CD4-positive, alpha-beta T cell (primary cell): ENCODE measurements around the gene TBRG4. TPM values are rescaled to one million over a fixed set of nuclear protein-coding genes. Genes with fewer than 3 reads are reported as not detected.

ENCODE experiments used
- ATAC-seq: fragments of 200-7000 bp; cut with Tn5 transposase; one replicate; pipeline ENCODE4 v1.10.0; 2022; ENCODE audit warnings: mild to moderate bottlenecking; ENCODE audit not compliant: poor library complexity
- CTCF ChIA-PET: fragments of 350-600 bp; sonication (Branson Sonifier 250); formaldehyde crosslinking; loops from one replicate; lab custom pipeline; 2021; ENCODE audit warnings: antibody characterized with exemption, inconsistent platforms; lab: Charles Lee
- POLR2A ChIA-PET: fragments of 350-600 bp; sonication (Branson Sonifier 250); formaldehyde crosslinking; loops from one replicate; lab custom pipeline; 2021; ENCODE audit warnings: antibody characterized with exemption, inconsistent platforms; lab: Charles Lee
- DNase-seq, 14 experiments: peaks; one replicate each; pipeline ENCODE4 v3.0.0-alpha.2; 2013 to 2020; ENCODE audit warnings: mixed read lengths in 2 of 14
- H3K27ac ChIP-seq, 2 donors: one replicate each; pipeline versions ENCODE4 v1.5.1 to v1.7.0; 2013; ENCODE audit warnings: low read length in 2 of 2, low read depth in 1 of 2, mild to moderate bottlenecking in 1 of 2
- H3K27me3 ChIP-seq, 2 experiments: 1 replicate in 1 of 2; 2 replicates in 1 of 2; pipeline versions ENCODE4 v1.6.1 to v1.7.0; 2013; ENCODE audit warnings: low read length in 2 of 2, control low read depth in 1 of 2, mild to moderate bottlenecking in 1 of 2, moderate library complexity in 1 of 2; ENCODE audit not compliant: insufficient read depth in 2 of 2, control insufficient read depth in 1 of 2
- H3K36me3 ChIP-seq: one replicate; pipeline ENCODE4 v1.6.1; 2013; ENCODE audit warnings: low read length, control low read depth; ENCODE audit not compliant: insufficient read depth
- H3K4me1 ChIP-seq: one replicate; pipeline ENCODE4 v1.6.1; 2013; ENCODE audit warnings: low read length, control low read depth; ENCODE audit not compliant: insufficient read depth
- H3K4me3 ChIP-seq: one replicate; pipeline ENCODE4 v1.5.1; 2013; ENCODE audit warnings: mild to moderate bottlenecking, low read length, moderate library complexity
- H3K9me3 ChIP-seq, 2 experiments: 1 replicate in 1 of 2; 2 replicates in 1 of 2; pipeline versions ENCODE4 v1.6.1 to v1.7.0; 2013; ENCODE audit warnings: low read length in 2 of 2, mild to moderate bottlenecking in 2 of 2, control low read depth in 1 of 2, moderate library complexity in 1 of 2; ENCODE audit not compliant: control insufficient read depth in 1 of 2, insufficient read depth in 1 of 2
- H3K27ac Mint-ChIP-seq: one replicate; pipeline ENCODE4 v1.8.0; 2020; ENCODE audit warnings: mixed read lengths
- H3K27me3 Mint-ChIP-seq: one replicate; pipeline ENCODE4 v1.8.0; 2021; ENCODE audit warnings: mixed read lengths
- H3K36me3 Mint-ChIP-seq: one replicate; pipeline ENCODE4 v1.8.0; 2021; ENCODE audit warnings: low read depth, mixed read lengths
- H3K4me1 Mint-ChIP-seq: one replicate; pipeline ENCODE4 v1.8.0; 2021; ENCODE audit warnings: low read depth, mixed read lengths
- H3K4me3 Mint-ChIP-seq: one replicate; pipeline ENCODE4 v1.8.0; 2020; ENCODE audit warnings: mild to moderate bottlenecking, mixed read lengths
- H3K9me3 Mint-ChIP-seq: one replicate; pipeline ENCODE4 v1.8.0; 2020; ENCODE audit warnings: mixed read lengths
- intact Hi-C, 2 experiments: fragments of 100-400 bp; cut with DNase I in 1 of 2; cut with micrococcal nuclease in 1 of 2; formaldehyde crosslinking; loops; one replicate each; pipeline versions ENCODE4 v1.15.1 to v1.9.0; 2023 to 2025; cut with DNase I, micrococcal nuclease
- polyA plus RNA-seq, 2 donors: library from polyadenylated mRNA; unstranded; fragments of 120-200 nt; gene quantifications; one replicate each; pipeline ENCODE4 v1.2.1, GENCODE V29; 2013
- total RNA-seq, 174 experiments: library from RNA in 2 of 174; stranded (reverse) in 2 of 174; gene quantifications; one replicate each; pipeline ENCODE4 v1.2.3 and lab custom pipeline; 2021 to 2026
- TF ChIP-seq, protein P1 (sequence below): fragments of 200-600 bp; IDR thresholded peaks from one replicate; pipeline ENCODE4 v1.8.0; 2022; ENCODE audit warnings: antibody characterized with exemption, mild to moderate bottlenecking

TBRG4 gene
- total RNA-seq (100 to 1,000 TPM; 104 to 105 TPM), total RNA-seq (lab: John Stamatoyannopoulos, UW) (70.8 to 232 (median 117) reads per million in 172 experiments)
- 54.3 TPM for polyA plus RNA-seq (2013, experiment 1 of 2)
- polyA plus RNA-seq (2013, experiment 2 of 2): 64.7 TPM

DNA sequence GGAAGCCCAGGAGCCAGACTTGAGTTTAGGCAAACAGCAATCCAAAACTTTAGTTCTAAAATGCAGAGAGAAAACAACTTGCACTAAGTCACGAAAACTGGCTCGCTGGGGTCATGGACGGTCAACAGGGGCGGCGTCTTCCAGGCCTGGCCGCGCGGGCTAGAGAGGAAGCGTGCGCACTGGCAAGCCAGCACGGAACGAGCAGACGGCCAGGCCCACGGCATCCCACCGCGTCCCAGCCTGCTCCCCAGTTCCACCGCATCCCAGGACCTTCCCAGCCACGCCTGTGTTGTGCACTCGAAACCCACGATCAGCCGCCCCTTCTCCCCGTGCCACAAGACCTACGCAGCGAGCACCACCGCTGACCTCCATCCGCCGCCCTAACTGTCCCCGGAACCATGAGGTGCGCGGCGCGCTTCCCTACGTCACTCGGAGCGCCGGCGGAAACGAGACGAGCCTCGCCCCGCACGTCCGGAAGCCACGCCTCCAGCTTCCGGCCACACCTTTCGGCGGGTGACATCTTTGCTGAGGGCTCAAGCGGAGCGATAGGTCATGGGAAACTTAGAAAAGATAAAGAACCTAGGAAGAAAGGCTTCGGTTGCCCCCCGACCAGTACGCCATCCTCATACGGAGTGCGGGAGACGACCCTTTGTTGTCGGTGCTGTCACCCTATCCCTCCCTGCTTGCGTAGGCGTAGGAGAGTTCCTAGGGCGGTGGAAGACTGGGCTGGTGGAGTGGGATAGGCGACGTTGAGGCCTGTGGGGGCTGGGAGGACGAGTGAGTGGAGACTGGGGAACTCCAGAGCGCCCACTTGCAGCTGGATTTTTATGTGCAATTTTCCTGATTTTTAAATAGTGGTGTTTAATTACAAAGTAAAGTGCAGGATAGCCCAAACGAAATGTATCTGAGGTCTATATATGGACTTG is at the start of gene TBRG4:
TBRG4 (minus strand) TSS at position 400 of the 926 bp plus-strand sequence. CDS start 2,460 bp downstream, outside the sequence.
- TF ChIP-seq, protein P1, sequence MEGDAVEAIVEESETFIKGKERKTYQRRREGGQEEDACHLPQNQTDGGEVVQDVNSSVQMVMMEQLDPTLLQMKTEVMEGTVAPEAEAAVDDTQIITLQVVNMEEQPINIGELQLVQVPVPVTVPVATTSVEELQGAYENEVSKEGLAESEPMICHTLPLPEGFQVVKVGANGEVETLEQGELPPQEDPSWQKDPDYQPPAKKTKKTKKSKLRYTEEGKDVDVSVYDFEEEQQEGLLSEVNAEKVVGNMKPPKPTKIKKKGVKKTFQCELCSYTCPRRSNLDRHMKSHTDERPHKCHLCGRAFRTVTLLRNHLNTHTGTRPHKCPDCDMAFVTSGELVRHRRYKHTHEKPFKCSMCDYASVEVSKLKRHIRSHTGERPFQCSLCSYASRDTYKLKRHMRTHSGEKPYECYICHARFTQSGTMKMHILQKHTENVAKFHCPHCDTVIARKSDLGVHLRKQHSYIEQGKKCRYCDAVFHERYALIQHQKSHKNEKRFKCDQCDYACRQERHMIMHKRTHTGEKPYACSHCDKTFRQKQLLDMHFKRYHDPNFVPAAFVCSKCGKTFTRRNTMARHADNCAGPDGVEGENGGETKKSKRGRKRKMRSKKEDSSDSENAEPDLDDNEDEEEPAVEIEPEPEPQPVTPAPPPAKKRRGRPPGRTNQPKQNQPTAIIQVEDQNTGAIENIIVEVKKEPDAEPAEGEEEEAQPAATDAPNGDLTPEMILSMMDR: no peak
- CTCF ChIA-PET: interaction anchor here (1.2 to 2.9 kb wide), 7 partner anchors 12 to 362 kb away, joined by 3 to 14 read pairs (median 4); partner anchors contain the start of gene H2AZ2
- Mint-ChIP-seq H3K36me3 (peaks cover 49% of the 10 kb centered on the region), H3K9me3 (no peaks in the 10 kb centered on the region), H3K27me3 (peaks cover 9% of the 10 kb centered on the region), H3K27ac (peak within 1 kb of the TSS; percentile 96), H3K4me1 (peaks cover 55% of the 10 kb centered on the region), H3K4me3 (peak within 1 kb of the TSS; percentile 98)
- Histone ChIP-seq H3K4me1 (peaks cover 51% of the 10 kb centered on the region), H3K9me3 (no peaks in the 10 kb centered on the region), H3K27me3 (no peaks in the 10 kb centered on the region), H3K27ac (peak within 1 kb of the TSS; percentile 99), H3K4me3 (peak within 1 kb of the TSS; percentile 94), H3K36me3 (peaks cover 28% of the 10 kb centered on the region)
- ATAC-seq (peak; percentile 78), DNase-seq (peak; percentile 86 to 98 (median 91))
- POLR2A ChIA-PET: interaction anchor here (0.6 to 3.2 kb wide), 25 partner anchors 9 to 1528 kb away, joined by 3 to 36 read pairs (median 8); partner anchors contain the start of genes CCM2, DDX56, H2AZ2 and MYO1G
- intact Hi-C loops: loop anchor here (1.0 to 5.0 kb wide), 12 partner anchors 23 to 909 kb away; partner anchors contain the start of genes CCM2 (in 2 of the 2), H2AZ2 (in 2 of the 2), OGDH (in 1 of the 2) and PURB (in 1 of the 2)

DNA sequence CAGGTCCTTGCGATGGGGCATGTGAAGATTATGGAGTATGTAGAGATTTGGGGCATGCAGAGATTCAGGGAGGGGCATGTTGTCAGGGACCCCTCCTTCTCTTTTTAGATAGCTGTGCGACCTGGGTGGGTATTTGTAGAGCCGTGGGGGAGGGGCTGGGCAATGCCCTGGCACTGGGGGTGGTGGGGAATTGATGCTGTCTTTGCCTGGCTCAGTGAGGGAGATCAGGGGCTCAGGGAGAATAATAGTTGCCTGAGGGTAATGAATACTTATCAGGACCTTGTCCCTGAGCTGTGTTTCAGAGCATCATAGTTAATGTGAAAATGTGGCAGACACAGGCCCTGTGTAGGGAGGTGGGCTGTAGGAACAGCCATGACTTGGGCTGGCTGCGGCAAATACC is 49.6 kb upstream of the TBRG4 start:
- Mint-ChIP-seq H3K27me3 (peaks cover 28% of the 10 kb centered on the region), H3K36me3 (no peaks in the 10 kb centered on the region), H3K27ac (no peak overlapping the region), H3K4me3 (no peak overlapping the region), H3K4me1 (peaks cover 15% of the 10 kb centered on the region), H3K9me3 (peaks cover 2% of the 10 kb centered on the region)
- no peak overlapping the region for H3K27ac ChIP-seq
- H3K36me3 ChIP-seq: no peaks in the 10 kb centered on the region
- H3K4me3 ChIP-seq: no peak overlapping the region
- ChIA-PET POLR2A (no interaction called here), CTCF (no interaction called here)
- intact Hi-C loops: no loop called here
- TF ChIP-seq, protein P1: no peak
- peaks cover 0 to 12% of the 10 kb centered on the region in 2 experiments for H3K9me3 ChIP-seq
- H3K27me3 ChIP-seq: peaks cover 13 to 24% of the 10 kb centered on the region in 2 experiments
- DNase-seq: no peak
- peaks cover 4% of the 10 kb centered on the region for H3K4me1 ChIP-seq
- no peak for ATAC-seq

DNA sequence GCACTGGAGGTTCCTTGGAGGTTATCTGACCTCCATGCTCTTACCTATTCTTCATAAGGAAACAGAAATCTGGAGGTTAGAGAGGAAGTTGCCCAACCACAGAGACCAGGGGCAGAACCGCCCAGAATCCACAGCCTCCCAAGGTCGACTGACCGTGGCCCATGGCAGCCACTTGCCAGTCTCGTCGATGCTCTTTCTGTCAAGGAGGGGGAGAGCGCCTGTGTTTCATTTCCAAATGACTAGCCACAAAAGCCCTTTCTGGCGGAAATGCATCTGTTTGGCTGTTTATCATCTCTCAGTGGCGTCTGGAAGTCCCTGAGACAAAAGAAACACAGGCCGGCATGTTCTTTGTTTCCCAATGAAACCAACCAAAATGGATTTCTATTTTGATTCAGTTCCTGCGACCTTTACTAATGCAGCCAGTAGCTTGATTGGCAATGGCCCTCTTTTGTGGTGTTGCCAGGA is 49.0 kb upstream of the TBRG4 start:
- H3K27me3 Mint-ChIP-seq: peaks cover 34% of the 10 kb centered on the region
- Histone ChIP-seq H3K9me3 (peaks cover 0 to 12% of the 10 kb centered on the region in 2 experiments), H3K4me1 (peaks cover 4% of the 10 kb centered on the region), H3K36me3 (no peaks in the 10 kb centered on the region), H3K4me3 (no peak overlapping the region), H3K27ac (no peak overlapping the region), H3K27me3 (peaks cover 13 to 29% of the 10 kb centered on the region in 2 experiments)
- ATAC-seq (no peak), DNase-seq (no peak)
- H3K36me3 Mint-ChIP-seq: no peaks in the 10 kb centered on the region
- H3K9me3 Mint-ChIP-seq: no peaks in the 10 kb centered on the region
- ChIA-PET POLR2A (no interaction called here), CTCF (no interaction called here)
- peaks cover 15% of the 10 kb centered on the region for H3K4me1 Mint-ChIP-seq
- H3K27ac Mint-ChIP-seq: no peak overlapping the region
- H3K4me3 Mint-ChIP-seq: no peak overlapping the region
- intact Hi-C loops: no loop called here
- TF ChIP-seq, protein P1: no peak
